HepG2 (cell line): ENCODE data around the gene IGFN1. TPM values are rescaled to one million over a fixed set of nuclear protein-coding genes. Genes with fewer than 3 reads are reported as not detected.

Experiments
- ATAC-seq: fragments of 200-7000 bp; cut with Tn5 transposase; 3 replicates; pipeline ENCODE4 v1.9.1; 2020; ENCODE audit warnings: mild to moderate bottlenecking, moderate library complexity
- BruUV-seq: library from RNA; stranded (reverse); fragments of 400-500 nt; replicated peaks from 2 replicates; lab custom pipeline; 2021; lab: Mats Ljungman, UMichigan
- CTCF ChIA-PET: fragments of 300-600 bp; formaldehyde crosslinking; extraction: SDS; loops from one replicate; lab custom pipeline; 2021; ENCODE audit warnings: low total read pairs, inconsistent platforms, low intra/inter-chr PET ratio; lab: Yijun Ruan, JAX
- POLR2A ChIA-PET: fragments of 350-600 bp; sonication (Branson Sonifier 250); formaldehyde crosslinking; loops from one replicate; lab custom pipeline; 2020; ENCODE audit warnings: antibody characterized with exemption, inconsistent platforms; lab: Yijun Ruan, JAX
- DNase-seq: peaks from one replicate; pipeline ENCODE4 v3.0.0-alpha.2; 2015; ENCODE audit warnings: low spot score
- FAIRE-seq: peaks from 3 replicates; lab custom pipeline; 2011; peaks lifted over from hg19 to GRCh38; lab: Jason Lieb, UNC
- H2AFZ ChIP-seq: one replicate; pipeline ENCODE4 v1.6.1; 2011; ENCODE audit warnings: low read length, inconsistent platforms
- H3K27ac ChIP-seq: fragments of 300-600 bp; 3 replicates; pipeline ENCODE4 v1.8.0; 2011; ENCODE audit warnings: mixed run types, mild to moderate bottlenecking, mixed read lengths, low read length, inconsistent platforms; ENCODE audit not compliant: insufficient read depth; ENCODE audit errors: extremely low read length
- H3K27me3 ChIP-seq, 2 experiments: fragments of 200-600 bp in 1 of 2; 2 replicates in 1 of 2; 3 replicates in 1 of 2; pipeline versions ENCODE4 v1.6.0 to v1.8.0; 2011; ENCODE audit warnings: low read length in 2 of 2, mild to moderate bottlenecking in 2 of 2, moderate library complexity in 2 of 2, inconsistent platforms in 1 of 2; ENCODE audit not compliant: insufficient read depth in 2 of 2, control insufficient read depth in 1 of 2
- H3K36me3 ChIP-seq, 2 experiments: fragments of 200-600 bp in 1 of 2; replicated peaks in 1 of 2; 2 replicates in 1 of 2; 3 replicates in 1 of 2; pipeline versions ENCODE4 v1.5.1 to v1.8.0; 2011; ENCODE audit warnings: low read length in 2 of 2, inconsistent platforms in 1 of 2; ENCODE audit not compliant: insufficient read depth in 2 of 2, control insufficient read depth in 1 of 2
- H3K4me1 ChIP-seq: 2 replicates; pipeline ENCODE4 v1.5.1; 2012; ENCODE audit warnings: low read length, inconsistent platforms; ENCODE audit not compliant: insufficient read depth
- H3K4me2 ChIP-seq: 2 replicates; pipeline ENCODE4 v1.6.0; 2011; ENCODE audit warnings: low read depth, low read length, inconsistent platforms
- H3K4me3 ChIP-seq, 3 experiments: fragments of 200-600 bp in 1 of 3; sonication (generic), shearing (Covaris generic) in 1 of 3; replicated peaks in 1 of 3; 2 replicates each; pipeline ENCODE4 v1.5.1; 2011 to 2016; ENCODE audit warnings: low read length in 3 of 3, inconsistent platforms in 2 of 3, low read depth in 2 of 3, mild to moderate bottlenecking in 2 of 3, control low read depth in 1 of 3, mixed read lengths in 1 of 3; ENCODE audit not compliant: insufficient read depth in 1 of 3
- H3K79me2 ChIP-seq: one replicate; pipeline ENCODE4 v1.6.1; 2011; ENCODE audit warnings: low read length, inconsistent platforms; ENCODE audit not compliant: insufficient read depth
- H3K9ac ChIP-seq: 2 replicates; pipeline ENCODE4 v1.6.0; 2011; ENCODE audit warnings: mild to moderate bottlenecking, low read depth, low read length, inconsistent platforms; ENCODE audit not compliant: insufficient read depth
- H3K9me3 ChIP-seq: 2 replicates; pipeline ENCODE4 v1.5.1; 2012; ENCODE audit warnings: mild to moderate bottlenecking, low read length
- H4K20me1 ChIP-seq: 2 replicates; pipeline ENCODE4 v1.6.0; 2011; ENCODE audit warnings: inconsistent platforms, mild to moderate bottlenecking, low read length, moderate library complexity; ENCODE audit not compliant: insufficient read depth
- ELF4 ChIP-seq: sonication (generic); formaldehyde crosslinking; IDR thresholded peaks from 2 replicates; pipeline ENCODE4 v1.5.0; 2020; ENCODE audit warnings: missing genetic modification reagents, mild to moderate bottlenecking, moderate library complexity, borderline replicate concordance
- ESRRA ChIP-seq: sonication (generic); formaldehyde crosslinking; IDR thresholded peaks from 2 replicates; pipeline ENCODE4 v1.5.1; 2020; ENCODE audit warnings: mild to moderate bottlenecking, low read depth, missing genetic modification reagents
- MED1 ChIP-seq: sonication (generic); formaldehyde crosslinking; IDR thresholded peaks from 2 replicates; pipeline ENCODE4 v1.4.0; 2020; ENCODE audit warnings: missing genetic modification reagents
- MYNN ChIP-seq: sonication (generic); formaldehyde crosslinking; IDR thresholded peaks from 2 replicates; pipeline ENCODE4 v1.4.0; 2020; ENCODE audit warnings: mild to moderate bottlenecking, low read depth, missing genetic modification reagents
- RFXANK ChIP-seq: IDR thresholded peaks from 2 replicates; pipeline ENCODE4 v1.6.1; 2016
- SMARCE1 ChIP-seq: fragments of 450-650 bp; IDR thresholded peaks from 2 replicates; pipeline ENCODE4 v1.6.1; 2017; ENCODE audit warnings: borderline replicate concordance
- SOX5 ChIP-seq: IDR thresholded peaks from 2 replicates; pipeline ENCODE4 v1.6.1; 2016; ENCODE audit warnings: borderline replicate concordance
- THAP11 ChIP-seq: IDR thresholded peaks from 2 replicates; pipeline ENCODE4 v1.6.1; 2016; ENCODE audit warnings: missing biosample characterization, missing genetic modification reagents
- ZNF282 ChIP-seq: fragments of 450-650 bp; IDR thresholded peaks from 2 replicates; pipeline ENCODE4 v1.6.1; 2018; ENCODE audit not compliant: partially characterized antibody
- ZNF607 ChIP-seq: sonication (generic); formaldehyde crosslinking; IDR thresholded peaks from 2 replicates; pipeline ENCODE4 v1.5.1; 2020; ENCODE audit warnings: missing genetic modification reagents, mild to moderate bottlenecking, borderline replicate concordance
- ZNF687 ChIP-seq: sonication (generic); formaldehyde crosslinking; IDR thresholded peaks from 2 replicates; pipeline ENCODE4 v1.5.1; 2020; ENCODE audit warnings: mild to moderate bottlenecking, missing genetic modification reagents, moderate library complexity
- ZNF761 ChIP-seq: sonication (generic); formaldehyde crosslinking; conservative IDR thresholded peaks from 2 replicates; pipeline ENCODE4 v1.4.0; 2020; ENCODE audit warnings: mild to moderate bottlenecking, missing genetic modification reagents
- WGBS: methylation state at CpG from one replicate; pipeline ENCODE4 v1.1.6; 2017; ENCODE audit warnings: low lambda C conversion rate; 5-methylcytosine and 5-hydroxymethylcytosine counted together
- in situ Hi-C: cut with HindIII; loops from 2 replicates; pipeline ENCODE4 v1.10.0; 2017; ENCODE audit warnings: low pct_unique_long_range_greater_than_20kb; ENCODE audit not compliant: extremely low pct_ligation_motif_present
- intact Hi-C: fragments of 100-400 bp; cut with micrococcal nuclease; formaldehyde crosslinking; loops from one replicate; pipeline ENCODE4 v1.10.0; 2022; ENCODE audit not compliant: unreplicated experiment
- polyA plus RNA-seq, 8 experiments: library from polyadenylated mRNA; depleted of rRNA in 3 of 8; stranded (reverse) in 7 of 8; unstranded in 1 of 8; fragments of >200 nt; fragmentation: Illumina TruSeq in 4 of 8; extraction: Trizol in 4 of 8; gene quantifications; 2 replicates each; pipeline versions ENCODE4 v1.2.1 to v1.2.3, GENCODE V29; 2011 to 2016; ENCODE audit warnings: low read depth in 4 of 8, missing spikeins in 1 of 8, mixed read lengths in 1 of 8; ENCODE audit not compliant: insufficient read depth in 1 of 8
- total RNA-seq, 5 experiments: library from RNA; depleted of rRNA; stranded (reverse); fragments of >200 nt; fragmentation: Illumina TruSeq; extraction: Trizol; gene quantifications; 2 replicates each; pipeline ENCODE4 v1.2.3, GENCODE V29; 2016; ENCODE audit warnings: low read depth in 1 of 5
- TF ChIP-seq, protein P1 (sequence below): sonication (generic); formaldehyde crosslinking; IDR thresholded peaks from 2 replicates; pipeline ENCODE4 v1.8.1; 2023; ENCODE audit warnings: missing genetic modification reagents, inconsistent platforms, borderline replicate concordance

IGFN1 gene
- total and polyA plus RNA-seq, 2 of the 13 experiments (the other 11 are each of a cell fraction or from before 2014, with no cell fraction given): 0.04 to 0.05 TPM

DNA sequence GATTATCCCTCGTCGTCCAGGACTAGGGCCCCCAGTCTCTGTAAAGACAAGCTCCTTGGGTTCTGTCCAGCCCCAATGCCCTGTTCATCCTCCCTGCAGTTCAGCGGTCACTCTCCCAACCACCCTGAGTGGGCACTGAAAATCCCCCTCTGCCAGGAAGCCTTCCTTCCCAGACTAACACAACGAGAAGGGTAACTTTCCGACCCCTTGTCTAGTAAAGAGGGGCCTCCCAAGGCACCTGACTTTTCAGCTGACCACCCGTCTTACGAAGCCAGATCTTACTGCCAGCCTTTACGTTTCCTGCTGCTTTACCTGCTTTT, 49.7 kb upstream of the IGFN1 start:
- Histone ChIP-seq H3K9me3 (no peaks in the 10 kb centered on the region), H3K9ac (no peak overlapping the region), H3K79me2 (no peaks in the 10 kb centered on the region), H3K27ac (no peak overlapping the region), H2AFZ (no peak overlapping the region), H4K20me1 (0 out of 2 replicates have a peak, but pooled peaks cover 4% of the 10 kb centered on the region), H3K4me2 (no peak overlapping the region), H3K4me1 (no peaks in the 10 kb centered on the region), H3K36me3 (peaks cover 30 to 93% of the 10 kb centered on the region in 2 experiments; a peak in 4 of 5 replicates), H3K4me3 (no peak overlapping the region), H3K27me3 (no peaks in the 10 kb centered on the region)
- ATAC-seq (no peak), DNase-seq (no peak), FAIRE-seq (no peak)
- POLR2A ChIA-PET: no interaction called here
- no TSS peak for BruUV-seq
- CTCF ChIA-PET: no interaction called here
- WGBS: 98% methylated on average over 8 of the region's 8 CpGs
- in situ Hi-C loops (no loop called here), intact Hi-C loops (no loop called here)
- TF ChIP-seq ZNF282 (no peak), MED1 (CRISPR knock-in tag) (no peak), MYNN (CRISPR knock-in tag) (no peak), ELF4 (CRISPR knock-in tag) (no peak), THAP11 (no peak), RFXANK (CRISPR knock-in tag) (no peak)

- no peak overlapping the region for H3K4me2 ChIP-seq
- no TSS peak for BruUV-seq
- no peaks in the 10 kb centered on the region for H3K4me1 ChIP-seq
- DNase-seq (no peak), FAIRE-seq (no peak), ATAC-seq (no peak)
- no peak overlapping the region for H3K9ac ChIP-seq
- H3K79me2 ChIP-seq: no peaks in the 10 kb centered on the region
- no peak overlapping the region for H3K27ac ChIP-seq
- in situ Hi-C loops: no loop called here
- ChIA-PET CTCF (no interaction called here), POLR2A (no interaction called here)
- H2AFZ ChIP-seq: no peak overlapping the region
- intact Hi-C loops: no loop called here
- H3K4me3 ChIP-seq: no peak overlapping the region
- 100% methylated on average over 3 of the region's 5 CpGs for WGBS
- H4K20me1 ChIP-seq: 0 out of 2 replicates have a peak, but pooled peaks cover 4% of the 10 kb centered on the region
- H3K27me3 ChIP-seq: no peaks in the 10 kb centered on the region
- no peaks in the 10 kb centered on the region for H3K9me3 ChIP-seq
- H3K36me3 ChIP-seq: peaks cover 30 to 93% of the 10 kb centered on the region in 2 experiments; a peak in 4 of 5 replicates
- TF ChIP-seq SMARCE1: no peak
- no peak for TF ChIP-seq ZNF607 (CRISPR knock-in tag)
- TF ChIP-seq ZNF687 (CRISPR knock-in tag): no peak
- TF ChIP-seq, protein P1, sequence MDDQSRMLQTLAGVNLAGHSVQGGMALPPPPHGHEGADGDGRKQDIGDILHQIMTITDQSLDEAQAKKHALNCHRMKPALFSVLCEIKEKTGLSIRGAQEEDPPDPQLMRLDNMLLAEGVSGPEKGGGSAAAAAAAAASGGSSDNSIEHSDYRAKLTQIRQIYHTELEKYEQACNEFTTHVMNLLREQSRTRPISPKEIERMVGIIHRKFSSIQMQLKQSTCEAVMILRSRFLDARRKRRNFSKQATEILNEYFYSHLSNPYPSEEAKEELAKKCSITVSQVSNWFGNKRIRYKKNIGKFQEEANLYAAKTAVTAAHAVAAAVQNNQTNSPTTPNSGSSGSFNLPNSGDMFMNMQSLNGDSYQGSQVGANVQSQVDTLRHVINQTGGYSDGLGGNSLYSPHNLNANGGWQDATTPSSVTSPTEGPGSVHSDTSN (CRISPR knock-in tag): no peak
- no peak for TF ChIP-seq ESRRA (CRISPR knock-in tag)
- TF ChIP-seq ZNF761 (CRISPR knock-in tag): no peak
- no peak for TF ChIP-seq SOX5
Measured at GRCh38 chr1:201141418-201141817, 49.2 kb upstream of the IGFN1 start.
